GM21381 (cell line): ENCODE measurements around the gene AGRP.

Experiments
- ATAC-seq: cut with Tn5 transposase; IDR thresholded peaks from one replicate; pipeline ENCODE4 v1.9.1; 2021; ENCODE audit warnings: mild to moderate bottlenecking, moderate library complexity; ENCODE audit not compliant: unreplicated experiment

AGRP gene

GRCh38 chr16:67463691-67464090 lies 19.7 kb downstream of the AGRP start:
- ATAC-seq = no peak

- no peak for ATAC-seq
Measured at GRCh38 chr16:67463059-67463458, 20.3 kb downstream of the AGRP start.

GRCh38 chr16:67462279-67462655 lies 21.1 kb downstream of the AGRP start:
- ATAC-seq = no peak

- no peak for ATAC-seq
Measured at GRCh38 chr16:67461600-67462278, 21.6 kb downstream of the AGRP start.

GRCh38 chr16:67460961-67461360 lies 22.4 kb downstream of the AGRP start:
- ATAC-seq = no peak

GRCh38 chr16:67460168-67460567 lies 23.2 kb downstream of the AGRP start:
- ATAC-seq = no peak

GRCh38 chr16:67459861-67460150 lies 23.5 kb downstream of the AGRP start:
- ATAC-seq = no peak

GRCh38 chr16:67459066-67459860 lies 24.1 kb downstream of the AGRP start:
- ATAC-seq = no peak

GRCh38 chr16:67458121-67458641 lies 25.2 kb downstream of the AGRP start:
- no peak for ATAC-seq

GRCh38 chr16:67457611-67458010 lies 25.7 kb downstream of the AGRP start:
- ATAC-seq = no peak

- ATAC-seq = no peak
Measured at GRCh38 chr16:67456391-67457081, 26.8 kb downstream of the AGRP start.

GRCh38 chr16:67454852-67455251 lies 28.5 kb downstream of the AGRP start:
- ATAC-seq = no peak

GRCh38 chr16:67454104-67454503 lies 29.2 kb downstream of the AGRP start:
- ATAC-seq = no peak

- ATAC-seq = no peak
Measured at GRCh38 chr16:67451704-67452435, 31.5 kb downstream of the AGRP start.

GRCh38 chr16:67451061-67451703 lies 32.2 kb downstream of the AGRP start:
- ATAC-seq = no peak

GRCh38 chr16:67449739-67450138 lies 33.6 kb downstream of the AGRP start:
- no peak for ATAC-seq

GRCh38 chr16:67449336-67449735 lies 34.0 kb downstream of the AGRP start:
- ATAC-seq = no peak

- ATAC-seq = no peak
Measured at GRCh38 chr16:67448580-67448979, 34.8 kb downstream of the AGRP start.

- ATAC-seq = no peak
Measured at GRCh38 chr16:67447508-67448076, 35.8 kb downstream of the AGRP start.

- ATAC-seq = no peak
Measured at GRCh38 chr16:67446968-67447507, 36.3 kb downstream of the AGRP start.
